RWPE2 (cell line): ENCODE data around the gene NUP85.

Source experiments
- ATAC-seq: fragments of 200-7000 bp; cut with Tn5 transposase; 3 replicates; pipeline ENCODE4 v1.9.1; 2021; ENCODE audit warnings: low read depth
- DNase-seq: peaks from one replicate; pipeline ENCODE4 v3.0.0-alpha.2; 2020; ENCODE audit warnings: low spot score
- H3K27ac ChIP-seq: fragments of 450-650 bp; 2 replicates; pipeline ENCODE4 v1.5.1; 2017; ENCODE audit warnings: mild to moderate bottlenecking; ENCODE audit not compliant: poor library complexity, severe bottlenecking
- H3K27me3 ChIP-seq: fragments of 250-450 bp; sonication (Bioruptor Pico); 2 replicates; pipeline ENCODE4 v1.5.1; 2021; ENCODE audit warnings: mild to moderate bottlenecking, moderate library complexity; ENCODE audit not compliant: insufficient read depth, poor library complexity, severe bottlenecking
- H3K36me3 ChIP-seq: fragments of 250-450 bp; sonication (Bioruptor Pico); 2 replicates; pipeline ENCODE4 v1.5.1; 2020; ENCODE audit warnings: low read depth, mild to moderate bottlenecking, moderate library complexity
- H3K4me1 ChIP-seq: fragments of 250-450 bp; sonication (Bioruptor Pico); 2 replicates; pipeline ENCODE4 v1.5.1; 2021; ENCODE audit warnings: mild to moderate bottlenecking, moderate library complexity; ENCODE audit not compliant: insufficient read depth, poor library complexity, severe bottlenecking
- H3K4me3 ChIP-seq: fragments of 250-450 bp; sonication (Bioruptor Pico); 2 replicates; pipeline ENCODE4 v1.5.1; 2021; ENCODE audit warnings: mild to moderate bottlenecking, moderate library complexity; ENCODE audit not compliant: severe bottlenecking
- H3K9me3 ChIP-seq: fragments of 250-450 bp; sonication (Bioruptor Pico); 2 replicates; pipeline ENCODE4 v1.5.1; 2021; ENCODE audit warnings: mild to moderate bottlenecking, moderate library complexity; ENCODE audit not compliant: severe bottlenecking
- TF ChIP-seq, protein P1 (sequence below): fragments of 450-650 bp; IDR thresholded peaks from one replicate; pipeline ENCODE4 v1.5.1; 2017; ENCODE audit warnings: mild to moderate bottlenecking, moderate library complexity; ENCODE audit not compliant: poor library complexity, severe bottlenecking

NUP85 gene

DNA sequence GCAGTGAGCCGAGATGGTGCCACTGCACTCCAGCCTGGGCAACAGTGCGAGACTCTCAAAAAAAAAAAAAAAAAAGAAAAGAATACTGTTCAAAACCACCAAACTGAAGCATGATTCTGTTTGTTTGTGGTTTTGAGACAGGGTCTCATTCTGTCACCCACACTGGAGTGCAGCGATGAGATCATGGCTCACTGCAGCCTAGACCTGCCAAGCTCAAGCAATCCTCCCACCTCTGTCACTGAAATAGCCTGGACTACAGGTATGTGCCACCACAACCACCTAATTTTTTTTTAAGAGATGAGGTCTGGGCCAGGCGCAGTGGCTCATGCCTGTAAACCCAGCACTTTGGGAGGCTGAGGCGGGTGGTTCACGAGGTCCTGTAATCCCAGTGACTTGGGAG lies 27.0 kb upstream of the NUP85 start:
- no peak for ATAC-seq
- Histone ChIP-seq H3K9me3 (no peaks in the 10 kb centered on the region), H3K4me3 (no peak overlapping the region), H3K4me1 (peaks cover 3% of the 10 kb centered on the region), H3K27ac (no peak overlapping the region), H3K36me3 (peaks cover 75% of the 10 kb centered on the region), H3K27me3 (no peaks in the 10 kb centered on the region)
- no peak for DNase-seq
- TF ChIP-seq, protein P1, sequence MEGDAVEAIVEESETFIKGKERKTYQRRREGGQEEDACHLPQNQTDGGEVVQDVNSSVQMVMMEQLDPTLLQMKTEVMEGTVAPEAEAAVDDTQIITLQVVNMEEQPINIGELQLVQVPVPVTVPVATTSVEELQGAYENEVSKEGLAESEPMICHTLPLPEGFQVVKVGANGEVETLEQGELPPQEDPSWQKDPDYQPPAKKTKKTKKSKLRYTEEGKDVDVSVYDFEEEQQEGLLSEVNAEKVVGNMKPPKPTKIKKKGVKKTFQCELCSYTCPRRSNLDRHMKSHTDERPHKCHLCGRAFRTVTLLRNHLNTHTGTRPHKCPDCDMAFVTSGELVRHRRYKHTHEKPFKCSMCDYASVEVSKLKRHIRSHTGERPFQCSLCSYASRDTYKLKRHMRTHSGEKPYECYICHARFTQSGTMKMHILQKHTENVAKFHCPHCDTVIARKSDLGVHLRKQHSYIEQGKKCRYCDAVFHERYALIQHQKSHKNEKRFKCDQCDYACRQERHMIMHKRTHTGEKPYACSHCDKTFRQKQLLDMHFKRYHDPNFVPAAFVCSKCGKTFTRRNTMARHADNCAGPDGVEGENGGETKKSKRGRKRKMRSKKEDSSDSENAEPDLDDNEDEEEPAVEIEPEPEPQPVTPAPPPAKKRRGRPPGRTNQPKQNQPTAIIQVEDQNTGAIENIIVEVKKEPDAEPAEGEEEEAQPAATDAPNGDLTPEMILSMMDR = no peak

DNA sequence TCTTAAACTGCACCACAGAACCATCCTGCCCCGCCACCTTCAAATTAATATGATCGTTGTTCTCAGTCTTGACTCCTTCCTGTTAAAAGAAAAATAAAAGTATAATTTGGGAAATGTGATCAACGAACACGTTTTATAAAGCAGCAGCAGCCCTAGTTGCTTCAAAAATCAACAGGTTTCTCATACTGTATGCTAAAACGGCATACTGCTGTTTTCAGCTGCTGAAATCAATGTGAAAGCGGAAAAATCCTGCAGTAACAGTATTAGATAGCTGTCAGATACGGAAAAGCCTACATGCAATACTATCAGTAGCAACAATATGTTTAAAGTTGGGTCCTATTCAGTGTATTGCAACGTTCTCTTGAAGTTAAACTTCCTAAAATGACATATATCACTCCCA lies 24.4 kb upstream of the NUP85 start:
- TF ChIP-seq, protein P1 = no peak
- Histone ChIP-seq H3K4me3 (peak overlapping the region; percentile 100), H3K27ac (peak overlapping the region; percentile 93), H3K4me1 (peaks cover 4% of the 10 kb centered on the region), H3K36me3 (peaks cover 49% of the 10 kb centered on the region), H3K9me3 (no peaks in the 10 kb centered on the region), H3K27me3 (no peaks in the 10 kb centered on the region)
- DNase-seq (no peak), ATAC-seq (no peak)

DNA sequence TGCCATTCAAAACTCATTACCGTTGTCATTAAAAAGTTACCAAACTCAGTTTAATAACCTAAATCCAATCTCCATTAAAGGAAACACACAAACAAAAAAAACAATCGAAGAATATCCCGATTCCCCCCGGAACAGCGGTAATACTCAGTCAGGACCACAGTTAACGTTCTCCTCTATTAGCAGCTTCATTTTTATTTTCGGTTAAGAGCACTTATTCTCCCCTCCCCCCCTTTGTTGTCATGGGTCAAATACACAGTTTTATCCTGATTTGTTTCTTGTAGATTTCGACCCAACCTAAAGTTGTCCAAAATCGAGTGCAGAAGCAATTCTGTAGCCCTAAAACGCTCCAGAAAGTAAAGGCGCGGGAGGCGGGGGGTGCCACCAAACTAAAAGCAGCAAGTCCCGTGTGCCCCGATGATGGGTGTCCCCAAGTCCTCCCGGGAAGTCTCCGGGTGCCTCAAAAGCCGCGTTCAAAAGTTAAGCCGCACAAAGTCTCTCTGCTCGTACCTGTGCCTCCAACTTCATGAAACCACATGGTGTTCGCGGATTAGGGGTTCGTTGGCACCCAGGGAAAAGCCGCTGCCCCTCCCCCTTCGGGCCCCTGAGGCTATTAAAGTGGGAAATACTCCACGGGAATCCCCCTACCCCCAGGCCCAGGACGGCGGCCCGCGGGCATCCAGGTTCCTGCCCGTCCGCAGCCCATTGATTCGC lies 23.7 kb upstream of the NUP85 start:
- no peak; the same call in 2 of the 3 replicates for ATAC-seq
- no peak for DNase-seq
- H3K4me1 ChIP-seq = peaks cover 4% of the 10 kb centered on the region

DNA sequence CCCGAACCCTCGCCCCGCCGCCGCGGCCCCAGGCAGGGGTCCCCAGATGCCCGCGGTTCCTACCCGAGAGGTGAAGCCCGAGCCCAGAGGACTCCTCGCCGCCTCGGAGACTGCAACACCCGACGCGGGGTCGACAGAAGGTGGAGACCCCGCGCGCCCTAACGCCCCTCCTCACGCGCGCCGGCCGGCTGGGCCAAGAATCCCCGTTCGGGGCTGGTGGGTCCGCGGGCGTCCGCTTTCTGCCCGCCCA lies 23.2 kb upstream of the NUP85 start:
- DNase-seq = no peak
- Histone ChIP-seq H3K36me3 (peaks cover 37% of the 10 kb centered on the region), H3K9me3 (no peaks in the 10 kb centered on the region)

More for the DNA sequence above, 23.7 kb upstream of the NUP85 start:
- peak overlapping the region; percentile 100 for H3K4me3 ChIP-seq
- peaks cover 42% of the 10 kb centered on the region for H3K36me3 ChIP-seq
- TF ChIP-seq, protein P1 = no peak
- H3K9me3 ChIP-seq = no peaks in the 10 kb centered on the region
- H3K27me3 ChIP-seq = no peaks in the 10 kb centered on the region
- H3K27ac ChIP-seq = peak overlapping the region; percentile 93

More for the DNA sequence above, 23.2 kb upstream of the NUP85 start:
- H3K4me3 ChIP-seq = peak overlapping the region; percentile 100
- H3K27me3 ChIP-seq = no peaks in the 10 kb centered on the region
- 0 out of 3 replicates have a peak, but pooled peaks have one; percentile 7 for ATAC-seq
- H3K4me1 ChIP-seq = peaks cover 4% of the 10 kb centered on the region
- H3K27ac ChIP-seq = peak overlapping the region; percentile 93
- TF ChIP-seq, protein P1 = no peak
